OCI-LY7 (cell line): ENCODE measurements around the gene NSD2.

ENCODE experiments used
- EZH2phosphoT487 ChIP-seq: fragments of 200-600 bp; sonication (generic); IDR thresholded peaks from 2 replicates; pipeline ENCODE4 v1.6.1; 2018; ENCODE audit warnings: low read depth, borderline replicate concordance, mild to moderate bottlenecking, mixed run types, antibody characterized with exemption, low read length, moderate library complexity, mixed read lengths
- TF ChIP-seq, protein P1 (sequence below): fragments of 200-600 bp; sonication (generic); conservative IDR thresholded peaks from 2 replicates; pipeline ENCODE4 v1.5.1; 2014; ENCODE audit warnings: mild to moderate bottlenecking, antibody characterized with exemption, low read length, moderate library complexity, mixed read lengths

DNA sequence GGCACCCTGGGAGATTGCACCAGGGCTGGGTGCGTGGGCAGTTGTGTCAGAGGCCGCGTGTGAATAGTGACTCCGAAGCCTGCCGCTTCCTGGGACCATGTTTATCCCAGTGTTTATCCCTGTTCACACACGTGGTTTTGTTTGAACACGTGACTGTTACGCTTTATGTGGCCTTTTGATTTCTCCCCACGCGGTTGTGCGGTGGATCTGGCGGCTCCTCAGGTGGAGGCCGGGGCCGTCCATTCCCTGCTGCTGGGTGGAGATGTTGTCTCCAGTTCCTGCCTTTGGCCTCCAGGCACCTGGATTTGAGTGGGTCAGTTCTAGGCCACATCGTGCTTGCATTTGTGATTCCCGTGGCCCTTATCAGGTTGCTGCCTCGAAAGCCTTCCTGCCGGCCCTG, 102.5 kb downstream of the NSD2 start:
- TF ChIP-seq, protein P1, sequence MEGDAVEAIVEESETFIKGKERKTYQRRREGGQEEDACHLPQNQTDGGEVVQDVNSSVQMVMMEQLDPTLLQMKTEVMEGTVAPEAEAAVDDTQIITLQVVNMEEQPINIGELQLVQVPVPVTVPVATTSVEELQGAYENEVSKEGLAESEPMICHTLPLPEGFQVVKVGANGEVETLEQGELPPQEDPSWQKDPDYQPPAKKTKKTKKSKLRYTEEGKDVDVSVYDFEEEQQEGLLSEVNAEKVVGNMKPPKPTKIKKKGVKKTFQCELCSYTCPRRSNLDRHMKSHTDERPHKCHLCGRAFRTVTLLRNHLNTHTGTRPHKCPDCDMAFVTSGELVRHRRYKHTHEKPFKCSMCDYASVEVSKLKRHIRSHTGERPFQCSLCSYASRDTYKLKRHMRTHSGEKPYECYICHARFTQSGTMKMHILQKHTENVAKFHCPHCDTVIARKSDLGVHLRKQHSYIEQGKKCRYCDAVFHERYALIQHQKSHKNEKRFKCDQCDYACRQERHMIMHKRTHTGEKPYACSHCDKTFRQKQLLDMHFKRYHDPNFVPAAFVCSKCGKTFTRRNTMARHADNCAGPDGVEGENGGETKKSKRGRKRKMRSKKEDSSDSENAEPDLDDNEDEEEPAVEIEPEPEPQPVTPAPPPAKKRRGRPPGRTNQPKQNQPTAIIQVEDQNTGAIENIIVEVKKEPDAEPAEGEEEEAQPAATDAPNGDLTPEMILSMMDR = no peak
- no peak for TF ChIP-seq EZH2phosphoT487
